ENCODE results near the gene COL5A1. TPM values are rescaled to one million over a fixed set of nuclear protein-coding genes. Genes with fewer than 3 reads are reported as not detected.

COL5A1 gene
- total RNA-seq, 1 donor from 2014 or later: 87.7 TPM

- no peak for DNase-seq (ENCODE audit: low read depth)
- Histone ChIP-seq H3K27me3 (ENCODE audit: control insufficient read depth, insufficient read depth, low read length) (no peaks in the 10 kb centered on the region), H3K4me3 (ENCODE audit: low read depth, low read length) (no peak overlapping the region), H3K36me3 (ENCODE audit: control insufficient read depth, insufficient read depth, low read length) (no peaks in the 10 kb centered on the region)
- TF ChIP-seq CTCF (IDR thresholded peaks at IDR 0.05; ENCODE audit: insufficient read depth, low read length, poor library complexity, severe bottlenecking): no peak
These were observed 194.4 kb downstream of the COL5A1 start for GRCh38 chr9:134835987-134836386.

- no peak overlapping the region for H3K4me3 ChIP-seq (ENCODE audit: low read depth, low read length)
- H3K27me3 ChIP-seq (ENCODE audit: control insufficient read depth, insufficient read depth, low read length): no peaks in the 10 kb centered on the region
- TF ChIP-seq CTCF (IDR thresholded peaks at IDR 0.05; ENCODE audit: insufficient read depth, low read length, poor library complexity, severe bottlenecking): no peak
- no peak for DNase-seq (ENCODE audit: low read depth)
- no peaks in the 10 kb centered on the region for H3K36me3 ChIP-seq (ENCODE audit: control insufficient read depth, insufficient read depth, low read length)
These were observed 194.9 kb downstream of the COL5A1 start for GRCh38 chr9:134836406-134836970.

- Histone ChIP-seq H3K4me3 (ENCODE audit: low read depth, low read length) (no peak overlapping the region), H3K36me3 (ENCODE audit: control insufficient read depth, insufficient read depth, low read length) (no peaks in the 10 kb centered on the region), H3K27me3 (ENCODE audit: control insufficient read depth, insufficient read depth, low read length) (no peaks in the 10 kb centered on the region)
- no peak for DNase-seq (ENCODE audit: low read depth)
- TF ChIP-seq CTCF (IDR thresholded peaks at IDR 0.05; ENCODE audit: insufficient read depth, low read length, poor library complexity, severe bottlenecking): no peak
These were observed 195.9 kb downstream of the COL5A1 start for GRCh38 chr9:134837529-134837928.

- TF ChIP-seq CTCF (IDR thresholded peaks at IDR 0.05; ENCODE audit: insufficient read depth, low read length, poor library complexity, severe bottlenecking): no peak
- no peaks in the 10 kb centered on the region for H3K36me3 ChIP-seq (ENCODE audit: control insufficient read depth, insufficient read depth, low read length)
- no peak for DNase-seq (ENCODE audit: low read depth)
These were observed 197.2 kb downstream of the COL5A1 start for GRCh38 chr9:134838651-134839454.

GRCh38 chr9:134839455-134840125 lies 198.0 kb downstream of the COL5A1 start:
- Histone ChIP-seq H3K36me3 (ENCODE audit: control insufficient read depth, insufficient read depth, low read length) (no peaks in the 10 kb centered on the region), H3K4me3 (ENCODE audit: low read depth, low read length) (no peak overlapping the region), H3K27me3 (ENCODE audit: control insufficient read depth, insufficient read depth, low read length) (no peaks in the 10 kb centered on the region)
- no peak for TF ChIP-seq CTCF (IDR thresholded peaks at IDR 0.05; ENCODE audit: insufficient read depth, low read length, poor library complexity, severe bottlenecking)
- no peak for DNase-seq (ENCODE audit: low read depth)

More at GRCh38 chr9:134838651-134839454, 197.2 kb downstream of the COL5A1 start:
- Histone ChIP-seq H3K27me3 (ENCODE audit: control insufficient read depth, insufficient read depth, low read length) (no peaks in the 10 kb centered on the region), H3K4me3 (ENCODE audit: low read depth, low read length) (no peak overlapping the region)

Data from kidney epithelial cell (primary cell).